CD14-positive monocyte (primary cell): ENCODE measurements around the gene CD2AP. TPM values are rescaled to one million over a fixed set of nuclear protein-coding genes. Genes with fewer than 3 reads are reported as not detected.

ENCODE experiments used
- DNase-seq, 3 donors: peaks; one replicate each; pipeline ENCODE4 v3.0.0-alpha.2; 2011 to 2022
- H2AFZ ChIP-seq: 2 replicates; pipeline ENCODE4 v1.6.0; 2012; ENCODE audit warnings: mild to moderate bottlenecking, low read depth, low read length, inconsistent platforms; ENCODE audit not compliant: insufficient read depth, poor library complexity, severe bottlenecking
- H3K27ac ChIP-seq, 2 donors: 1 replicate in 1 of 2; 2 replicates in 1 of 2; pipeline ENCODE4 v1.5.1; 2012 to 2013; ENCODE audit warnings: low read length in 2 of 2, control low read depth in 1 of 2, inconsistent platforms in 1 of 2, low read depth in 1 of 2, mild to moderate bottlenecking in 1 of 2
- H3K27me3 ChIP-seq, 2 donors: one replicate each; pipeline versions ENCODE4 v1.6.0 to v1.6.1; 2011 to 2013; ENCODE audit warnings: low read length in 2 of 2; ENCODE audit not compliant: control insufficient read depth in 2 of 2, insufficient read depth in 2 of 2
- H3K36me3 ChIP-seq, 2 donors: replicated peaks in 1 of 2; 1 replicate in 1 of 2; 2 replicates in 1 of 2; pipeline versions ENCODE4 v1.5.1 to v1.6.1; 2012 to 2013; ENCODE audit warnings: low read length in 2 of 2, control low read depth in 1 of 2, inconsistent platforms in 1 of 2, mild to moderate bottlenecking in 1 of 2; ENCODE audit not compliant: insufficient read depth in 2 of 2, control insufficient read depth in 1 of 2
- H3K4me1 ChIP-seq, 2 donors: 1 replicate in 1 of 2; 2 replicates in 1 of 2; pipeline versions ENCODE4 v1.5.1 to v1.6.1; 2012 to 2013; ENCODE audit warnings: low read length in 2 of 2, control low read depth in 1 of 2, inconsistent platforms in 1 of 2, mild to moderate bottlenecking in 1 of 2, moderate library complexity in 1 of 2; ENCODE audit not compliant: insufficient read depth in 2 of 2, control insufficient read depth in 1 of 2
- H3K4me2 ChIP-seq: replicated peaks from 2 replicates; pipeline ENCODE3; 2012; ENCODE audit warnings: low read length, moderate library complexity, mild to moderate bottlenecking; ENCODE audit not compliant: poor library complexity, severe bottlenecking; ENCODE audit errors: extremely low read depth
- H3K4me3 ChIP-seq, 3 experiments: fragments of 200-600 bp in 1 of 3; sonication (generic) in 1 of 3; replicated peaks in 1 of 3; 1 replicate in 2 of 3; 2 replicates in 1 of 3; pipeline ENCODE4 v1.5.1; 2011 to 2013; ENCODE audit warnings: low read length in 3 of 3, mild to moderate bottlenecking in 3 of 3, control low read depth in 2 of 3, low read depth in 2 of 3, inconsistent platforms in 1 of 3, moderate library complexity in 1 of 3
- H3K79me2 ChIP-seq: 2 replicates; pipeline ENCODE4 v1.6.0; 2012; ENCODE audit warnings: mild to moderate bottlenecking, control low read depth, inconsistent platforms, low read length, moderate library complexity; ENCODE audit not compliant: insufficient read depth
- H3K9ac ChIP-seq: 2 replicates; pipeline ENCODE4 v1.6.0; 2017; ENCODE audit warnings: low read length, mild to moderate bottlenecking; ENCODE audit not compliant: insufficient read depth, poor library complexity, severe bottlenecking
- H3K9me3 ChIP-seq, 2 donors: replicated peaks in 1 of 2; 1 replicate in 1 of 2; 2 replicates in 1 of 2; pipeline versions ENCODE4 v1.5.1 to v1.6.1; 2012 to 2013; ENCODE audit warnings: low read length in 2 of 2, control low read depth in 1 of 2; ENCODE audit not compliant: control insufficient read depth in 1 of 2, insufficient read depth in 1 of 2
- H4K20me1 ChIP-seq: 2 replicates; pipeline ENCODE4 v1.6.0; 2012; ENCODE audit warnings: mild to moderate bottlenecking, low read length, control low read depth, moderate library complexity; ENCODE audit not compliant: insufficient read depth
- H3K27ac Mint-ChIP-seq, 7 donors: one replicate each; pipeline ENCODE4 v1.8.0; 2020; ENCODE audit warnings: mild to moderate bottlenecking in 7 of 7, mixed read lengths in 7 of 7, moderate library complexity in 6 of 7, inconsistent platforms in 2 of 7
- H3K27me3 Mint-ChIP-seq, 3 donors: one replicate each; pipeline ENCODE4 v1.8.0; 2021 to 2022; ENCODE audit warnings: low read depth in 3 of 3, mild to moderate bottlenecking in 3 of 3, mixed read lengths in 3 of 3, moderate library complexity in 3 of 3, inconsistent platforms in 1 of 3
- H3K36me3 Mint-ChIP-seq, 2 donors: one replicate each; pipeline ENCODE4 v1.8.0; 2020; ENCODE audit warnings: mixed read lengths in 2 of 2, inconsistent platforms in 1 of 2, mild to moderate bottlenecking in 1 of 2
- H3K4me1 Mint-ChIP-seq: one replicate; pipeline ENCODE4 v1.8.0; 2020; ENCODE audit warnings: mild to moderate bottlenecking, mixed read lengths
- H3K4me3 Mint-ChIP-seq, 2 donors: one replicate each; pipeline ENCODE4 v1.8.0; 2020; ENCODE audit warnings: mild to moderate bottlenecking in 2 of 2, mixed read lengths in 2 of 2, moderate library complexity in 1 of 2
- H3K9me3 Mint-ChIP-seq, 7 donors: one replicate each; pipeline ENCODE4 v1.8.0; 2020 to 2022; ENCODE audit warnings: mixed read lengths in 7 of 7, mild to moderate bottlenecking in 6 of 7, moderate library complexity in 6 of 7, inconsistent platforms in 2 of 7
- CTCF ChIP-seq: fragments of 200-600 bp; IDR thresholded peaks from one replicate; pipeline ENCODE4 v1.8.0; 2022; ENCODE audit warnings: antibody characterized with exemption, mild to moderate bottlenecking
- WGBS: methylation state at CpG from one replicate; pipeline ENCODE4 v1.1.5; 2013; ENCODE audit warnings: missing lambda C conversion rate; ENCODE audit not compliant: insufficient coverage; 5-methylcytosine and 5-hydroxymethylcytosine counted together
- intact Hi-C, 2 donors: fragments of 100-400 bp; cut with micrococcal nuclease; formaldehyde crosslinking; loops; one replicate each; pipeline versions ENCODE4 v1.15.0 to v1.15.1; 2023
- polyA plus RNA-seq, 3 donors: library from polyadenylated mRNA; depleted of rRNA in 1 of 3; unstranded in 2 of 3; stranded (reverse) in 1 of 3; fragments of 300-500 nt in 2 of 3; fragments of >200 nt in 1 of 3; fragmentation: Illumina TruSeq in 2 of 3; gene quantifications; 1 replicate in 2 of 3; 2 replicates in 1 of 3; pipeline ENCODE4 v1.2.3, GENCODE V29; 2012 to 2021

The CD2AP gene
- polyA plus RNA-seq, 3 donors: 1.5 to 2.4 (median 2.0) TPM

GRCh38 chr6:47545223-47545622 is 67.6 kb downstream of the CD2AP start:
- no peak overlapping the region for H3K27ac ChIP-seq
- WGBS: 93% methylated on average over 3 of the region's 6 CpGs
- Mint-ChIP-seq H3K4me3 (no peak overlapping the region), H3K4me1 (no peaks in the 10 kb centered on the region), H3K36me3 (peaks cover 27 to 29% of the 10 kb centered on the region in 2 donors), H3K27me3 (no peaks in the 10 kb centered on the region), H3K27ac (no peak overlapping the region), H3K9me3 (peaks cover 3 to 26% (median 12%) of the 10 kb centered on the region in 7 donors)
- intact Hi-C loops: no loop called here
- H3K27me3 ChIP-seq: no peaks in the 10 kb centered on the region
- H3K4me1 ChIP-seq: no peaks in the 10 kb centered on the region
- H3K79me2 ChIP-seq: no peaks in the 10 kb centered on the region
- H3K4me3 ChIP-seq: no peak overlapping the region
- H3K36me3 ChIP-seq: peaks cover 8 to 26% of the 10 kb centered on the region in 2 donors
- no peak overlapping the region for H3K9ac ChIP-seq
- H4K20me1 ChIP-seq: no peaks in the 10 kb centered on the region
- H3K9me3 ChIP-seq: peaks cover 4 to 7% of the 10 kb centered on the region in 2 donors
- no peak for DNase-seq
- H3K4me2 ChIP-seq: no peak overlapping the region
- H2AFZ ChIP-seq: no peak overlapping the region
- no peak for TF ChIP-seq CTCF

- Histone ChIP-seq H3K4me2 (no peak overlapping the region), H4K20me1 (no peaks in the 10 kb centered on the region), H3K9ac (no peak overlapping the region), H3K27ac (no peak overlapping the region), H3K9me3 (no peaks in the 10 kb centered on the region), H3K4me3 (no peak overlapping the region), H3K4me1 (no peaks in the 10 kb centered on the region), H3K79me2 (no peaks in the 10 kb centered on the region), H3K27me3 (no peaks in the 10 kb centered on the region), H2AFZ (no peak overlapping the region), H3K36me3 (peaks cover 0 to under 1% of the 10 kb centered on the region in 2 donors)
- WGBS: no CpG with 5 or more reads among the region's 4 CpGs
- intact Hi-C loops: no loop called here
- Mint-ChIP-seq H3K27ac (no peak overlapping the region), H3K36me3 (peaks cover 8% of the 10 kb centered on the region in 2 donors), H3K9me3 (peaks cover 0 to 14% (median under 1%) of the 10 kb centered on the region in 7 donors), H3K4me1 (no peaks in the 10 kb centered on the region), H3K4me3 (no peak overlapping the region), H3K27me3 (no peaks in the 10 kb centered on the region)
- no peak for DNase-seq
- TF ChIP-seq CTCF: no peak
Measured at GRCh38 chr6:47551670-47552069, 74.1 kb downstream of the CD2AP start.
